Astrocyte (in vitro differentiated cells and primary cell): Measurements from ENCODE around the gene DCP1B. TPM values are rescaled to one million over a fixed set of nuclear protein-coding genes. Genes with fewer than 3 reads are reported as not detected.

Source experiments
- DNase-seq: peaks from one replicate; pipeline ENCODE4 v3.0.0-alpha.2; 2010; ENCODE audit warnings: low read depth
- FAIRE-seq: peaks from 2 replicates; lab custom pipeline; 2011; peaks lifted over from hg19 to GRCh38; lab: Jason Lieb, UNC
- H2AFZ ChIP-seq: 2 replicates; pipeline ENCODE4 v1.6.0; 2012; ENCODE audit warnings: low read depth, low read length, inconsistent platforms
- H3K27ac ChIP-seq: 2 replicates; pipeline ENCODE4 v1.5.1; 2011; ENCODE audit warnings: low read depth, low read length, inconsistent platforms
- H3K27me3 ChIP-seq: 2 replicates; pipeline ENCODE4 v1.6.0; 2011; ENCODE audit warnings: low read length, inconsistent platforms; ENCODE audit not compliant: insufficient read depth
- H3K36me3 ChIP-seq: 2 replicates; pipeline ENCODE4 v1.5.1; 2011; ENCODE audit warnings: low read length, inconsistent platforms; ENCODE audit not compliant: insufficient read depth
- H3K4me1 ChIP-seq: 2 replicates; pipeline ENCODE4 v1.5.1; 2011; ENCODE audit warnings: low read length, inconsistent platforms; ENCODE audit not compliant: insufficient read depth
- H3K4me2 ChIP-seq: 2 replicates; pipeline ENCODE4 v1.6.0; 2012; ENCODE audit warnings: low read length, inconsistent platforms
- H3K4me3 ChIP-seq: 2 replicates; pipeline ENCODE4 v1.5.1; 2011; ENCODE audit warnings: low read depth, mild to moderate bottlenecking, low read length, inconsistent platforms; ENCODE audit not compliant: insufficient read depth
- H3K79me2 ChIP-seq: 2 replicates; pipeline ENCODE4 v1.6.0; 2012; ENCODE audit warnings: mild to moderate bottlenecking, low read length, inconsistent platforms; ENCODE audit not compliant: insufficient read depth
- H3K9ac ChIP-seq: 2 replicates; pipeline ENCODE4 v1.6.0; 2012; ENCODE audit warnings: mild to moderate bottlenecking, low read length, inconsistent platforms
- H3K9me3 ChIP-seq: 2 replicates; pipeline ENCODE4 v1.5.1; 2012; ENCODE audit warnings: low read depth, mild to moderate bottlenecking, low read length, inconsistent platforms; ENCODE audit not compliant: insufficient read depth
- H4K20me1 ChIP-seq: 2 replicates; pipeline ENCODE4 v1.6.0; 2012; ENCODE audit warnings: low read length, inconsistent platforms; ENCODE audit not compliant: insufficient read depth
- H3K27ac Mint-ChIP-seq: one replicate; pipeline ENCODE4 v1.8.0; 2021; ENCODE audit warnings: mild to moderate bottlenecking, mixed read lengths; ENCODE audit not compliant: unreplicated experiment
- H3K27me3 Mint-ChIP-seq: one replicate; pipeline ENCODE4 v1.8.0; 2021; ENCODE audit warnings: low read depth, mixed read lengths; ENCODE audit not compliant: unreplicated experiment
- H3K36me3 Mint-ChIP-seq: one replicate; pipeline ENCODE4 v1.8.0; 2021; ENCODE audit warnings: low read depth, mixed read lengths; ENCODE audit not compliant: unreplicated experiment
- H3K4me1 Mint-ChIP-seq: one replicate; pipeline ENCODE4 v1.8.0; 2021; ENCODE audit warnings: low read depth, mixed read lengths; ENCODE audit not compliant: unreplicated experiment
- H3K4me3 Mint-ChIP-seq: one replicate; pipeline ENCODE4 v1.8.0; 2021; ENCODE audit warnings: mild to moderate bottlenecking, moderate library complexity, mixed read lengths; ENCODE audit not compliant: unreplicated experiment
- H3K9me3 Mint-ChIP-seq: one replicate; pipeline ENCODE4 v1.8.0; 2021; ENCODE audit warnings: mild to moderate bottlenecking, mixed read lengths; ENCODE audit not compliant: unreplicated experiment
- CTCF ChIP-seq: IDR thresholded peaks from 2 replicates; pipeline ENCODE4 v1.5.1; 2011; ENCODE audit warnings: low read depth, mild to moderate bottlenecking, inconsistent platforms, low read length, moderate library complexity; ENCODE audit not compliant: insufficient read depth
- EZH2 ChIP-seq: IDR thresholded peaks from 2 replicates; pipeline ENCODE4 v1.6.1; 2012; ENCODE audit warnings: mild to moderate bottlenecking, low read length, inconsistent platforms; ENCODE audit not compliant: insufficient read depth
- total RNA-seq: library from RNA; stranded (reverse); gene quantifications from 2 replicates; pipeline ENCODE4 v1.2.1, GENCODE V29; 2021

DCP1B gene
- total RNA-seq, 1 donor from 2014 or later, result 13.1 TPM

GRCh38 chr12:1922075-1922709 is 82.1 kb downstream of the DCP1B start:
- Histone ChIP-seq H3K9me3 (no peaks in the 10 kb centered on the region), H3K4me3 (no peak overlapping the region), H3K27me3 (peaks cover 18% of the 10 kb centered on the region), H3K4me1 (no peaks in the 10 kb centered on the region), H3K36me3 (no peaks in the 10 kb centered on the region), H3K4me2 (no peak overlapping the region), H3K9ac (no peak overlapping the region), H4K20me1 (no peaks in the 10 kb centered on the region), H3K79me2 (no peaks in the 10 kb centered on the region), H2AFZ (no peak overlapping the region), H3K27ac (no peak overlapping the region)
- H3K27me3 Mint-ChIP-seq, result peaks cover 33% of the 10 kb centered on the region
- DNase-seq (no peak), FAIRE-seq (no peak)
- no peak overlapping the region for H3K27ac Mint-ChIP-seq
- H3K9me3 Mint-ChIP-seq, result no peaks in the 10 kb centered on the region
- no peak overlapping the region for H3K4me3 Mint-ChIP-seq
- no peaks in the 10 kb centered on the region for H3K36me3 Mint-ChIP-seq
- H3K4me1 Mint-ChIP-seq, result peaks cover 3% of the 10 kb centered on the region
- TF ChIP-seq EZH2 (peak; percentile 57), CTCF (no peak)

- Histone ChIP-seq H3K9me3 (no peaks in the 10 kb centered on the region), H3K79me2 (no peaks in the 10 kb centered on the region), H4K20me1 (no peaks in the 10 kb centered on the region), H3K4me3 (no peak overlapping the region), H2AFZ (no peak overlapping the region), H3K27ac (no peak overlapping the region), H3K36me3 (no peaks in the 10 kb centered on the region), H3K4me1 (no peaks in the 10 kb centered on the region), H3K9ac (no peak overlapping the region), H3K4me2 (no peak overlapping the region), H3K27me3 (peaks cover 6% of the 10 kb centered on the region)
- FAIRE-seq, result no peak
- TF ChIP-seq CTCF (no peak), EZH2 (no peak)
- H3K27me3 Mint-ChIP-seq, result peaks cover 28% of the 10 kb centered on the region
- H3K36me3 Mint-ChIP-seq, result no peaks in the 10 kb centered on the region
- peaks cover 3% of the 10 kb centered on the region for H3K4me1 Mint-ChIP-seq
- H3K27ac Mint-ChIP-seq, result no peak overlapping the region
- no peak for DNase-seq
- no peaks in the 10 kb centered on the region for H3K9me3 Mint-ChIP-seq
- H3K4me3 Mint-ChIP-seq, result no peak overlapping the region
These were observed 83.3 kb downstream of the DCP1B start for GRCh38 chr12:1920971-1921370.

GRCh38 chr12:1920436-1920835 is 83.8 kb downstream of the DCP1B start:
- Histone ChIP-seq H3K4me2 (no peak overlapping the region), H3K27me3 (peaks cover 5% of the 10 kb centered on the region), H4K20me1 (no peaks in the 10 kb centered on the region), H3K79me2 (no peaks in the 10 kb centered on the region), H3K9ac (no peak overlapping the region), H3K36me3 (no peaks in the 10 kb centered on the region), H3K27ac (no peak overlapping the region), H2AFZ (no peak overlapping the region), H3K4me3 (no peak overlapping the region), H3K4me1 (no peaks in the 10 kb centered on the region), H3K9me3 (no peaks in the 10 kb centered on the region)
- H3K4me3 Mint-ChIP-seq, result no peak overlapping the region
- H3K36me3 Mint-ChIP-seq, result no peaks in the 10 kb centered on the region
- DNase-seq (no peak), FAIRE-seq (no peak)
- H3K27ac Mint-ChIP-seq, result no peak overlapping the region
- H3K4me1 Mint-ChIP-seq, result peaks cover 3% of the 10 kb centered on the region
- H3K27me3 Mint-ChIP-seq, result peaks cover 26% of the 10 kb centered on the region
- TF ChIP-seq CTCF (no peak), EZH2 (no peak)
- H3K9me3 Mint-ChIP-seq, result no peaks in the 10 kb centered on the region
